Hematopoietic multipotent progenitor cell treated with erythropoietin and hydrocortisone succinate and interleukin-3 and kit ligand, for 8 days (in vitro differentiated cells): ENCODE data around the gene SCGB3A1.

Experiments
- DNase-seq: peaks from one replicate; pipeline ENCODE4 v3.0.0-alpha.2; 2015

The SCGB3A1 gene

GRCh38 chr5:180583738-180584137, 7.6 kb downstream of the SCGB3A1 start:
- DNase-seq: no peak

- no peak for DNase-seq
These were observed 10.6 kb downstream of the SCGB3A1 start for GRCh38 chr5:180580681-180581080.

- DNase-seq: no peak
These were observed 15.7 kb downstream of the SCGB3A1 start for GRCh38 chr5:180575571-180575970.

GRCh38 chr5:180568914-180569313, 22.4 kb downstream of the SCGB3A1 start:
- peak; percentile 49 for DNase-seq

- no peak for DNase-seq
These were observed 27.3 kb downstream of the SCGB3A1 start for GRCh38 chr5:180563994-180564393.

- no peak for DNase-seq
These were observed 33.1 kb downstream of the SCGB3A1 start for GRCh38 chr5:180558232-180558631.

- DNase-seq: no peak
These were observed 34.0 kb downstream of the SCGB3A1 start for GRCh38 chr5:180557217-180557809.

- peak; percentile 94 for DNase-seq
These were observed 36.0 kb downstream of the SCGB3A1 start for GRCh38 chr5:180555168-180555921.

- peak; percentile 94 for DNase-seq
These were observed 37.8 kb downstream of the SCGB3A1 start for GRCh38 chr5:180553530-180553929.

- DNase-seq: peak; percentile 56
These were observed 42.7 kb downstream of the SCGB3A1 start for GRCh38 chr5:180548563-180548962.

GRCh38 chr5:180545248-180545647, 46.1 kb downstream of the SCGB3A1 start:
- no peak for DNase-seq

- no peak for DNase-seq
These were observed 49.6 kb downstream of the SCGB3A1 start for GRCh38 chr5:180541710-180542109.
